GM21423 (cell line): ENCODE measurements around the gene TTC28.
"Not testable (repeated sequence)": the region's sequence is repeated elsewhere in the genome, so short reads cannot be mapped to it uniquely, and the experiment has no call there.

Source experiments
- ATAC-seq: cut with Tn5 transposase; IDR thresholded peaks from one replicate; pipeline ENCODE4 v1.9.1; 2021; ENCODE audit warnings: mild to moderate bottlenecking, moderate library complexity; ENCODE audit not compliant: unreplicated experiment

TTC28 gene

DNA sequence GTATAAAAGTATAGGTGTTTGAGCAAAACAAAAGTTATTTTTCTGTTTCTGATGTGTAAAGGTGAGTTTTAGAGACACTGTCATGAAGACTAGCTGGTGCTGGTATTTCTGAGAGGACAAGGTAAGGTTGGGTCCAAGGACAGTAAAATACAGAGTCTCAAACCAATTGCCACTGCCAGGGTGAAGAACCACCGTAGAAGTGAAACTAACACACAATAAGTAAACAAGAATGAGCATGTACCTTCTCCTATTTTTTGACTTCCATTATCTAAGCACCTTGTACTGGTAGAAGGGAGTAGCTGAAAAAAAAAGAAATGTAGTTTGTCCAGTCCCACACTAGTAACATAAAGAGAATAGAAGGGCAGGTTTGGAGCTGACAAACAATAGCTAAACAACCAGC lies 117.3 kb downstream of the TTC28 start:
- ATAC-seq: no peak

DNA sequence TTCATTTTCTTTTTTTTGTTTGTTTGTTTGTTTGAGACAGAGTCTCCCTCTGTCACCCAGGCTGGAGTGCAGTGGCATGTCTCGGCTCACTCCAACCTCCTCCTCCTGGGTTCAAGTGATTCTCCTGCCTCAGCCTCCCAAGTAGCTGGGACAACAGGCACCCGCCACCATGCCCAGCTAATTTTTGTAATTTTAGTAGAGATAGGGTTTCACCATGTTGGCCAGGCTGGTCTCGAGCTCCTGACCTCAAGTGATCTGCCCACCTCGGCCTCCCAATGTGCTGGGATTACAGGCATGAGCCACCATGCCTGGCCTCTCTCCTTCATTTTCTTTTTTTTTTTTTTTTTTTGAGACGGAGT lies 118.9 kb downstream of the TTC28 start:
- not testable (repeated sequence) for ATAC-seq

DNA sequence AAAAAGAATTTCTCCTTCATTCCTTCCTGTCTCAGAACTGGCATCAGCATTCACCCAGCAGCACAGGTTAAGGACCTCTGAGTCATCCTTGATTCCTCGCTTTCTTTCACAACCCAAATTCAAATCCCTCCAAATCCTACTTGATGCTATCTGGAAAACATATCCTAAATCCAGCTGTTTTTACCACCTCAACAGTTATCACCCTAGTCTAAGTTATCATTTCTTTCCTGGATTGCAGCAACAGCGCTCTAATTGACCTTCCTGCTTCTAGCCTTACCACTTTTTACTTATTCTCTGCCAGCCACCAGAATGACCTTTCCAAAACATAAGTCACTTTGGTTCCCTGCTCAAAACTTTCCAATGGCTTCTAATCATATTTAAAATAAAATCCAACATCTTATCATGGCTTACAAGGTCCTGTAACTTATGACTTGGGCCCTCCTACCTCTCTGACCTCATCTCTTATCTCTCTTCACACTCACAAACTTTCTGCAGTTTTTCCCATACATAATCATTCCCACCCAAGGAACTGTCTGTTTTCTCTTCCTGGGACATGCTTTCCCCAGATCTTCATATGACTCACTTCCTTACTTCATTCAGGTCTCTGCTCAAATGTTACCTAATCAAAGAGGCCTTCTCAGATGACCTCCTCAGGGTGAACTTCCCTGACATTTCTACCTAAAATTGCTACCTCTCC lies 119.4 kb downstream of the TTC28 start:
- no peak for ATAC-seq

DNA sequence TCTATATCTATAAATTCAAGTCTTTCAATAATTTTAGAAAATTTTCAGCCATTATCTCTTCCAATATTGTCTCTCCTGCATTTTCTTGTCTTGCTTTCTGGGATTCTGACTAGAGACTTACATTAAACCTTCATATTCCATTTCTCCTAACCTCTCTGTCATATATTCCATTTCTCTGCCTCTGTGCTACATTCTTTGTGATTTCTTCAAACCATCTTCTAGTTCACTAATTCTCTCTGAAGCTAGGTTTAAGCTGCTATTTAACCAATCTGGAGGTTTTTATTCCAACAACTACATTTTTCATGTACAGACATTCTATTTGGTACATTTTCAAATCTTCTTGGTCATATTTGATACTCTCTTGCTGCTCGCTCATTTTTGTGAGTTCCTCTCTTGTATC lies 122.5 kb downstream of the TTC28 start:
- no peak for ATAC-seq

- not testable (repeated sequence) for ATAC-seq
Measured at GRCh38 chr22:28553108-28553866, 126.4 kb downstream of the TTC28 start.

DNA sequence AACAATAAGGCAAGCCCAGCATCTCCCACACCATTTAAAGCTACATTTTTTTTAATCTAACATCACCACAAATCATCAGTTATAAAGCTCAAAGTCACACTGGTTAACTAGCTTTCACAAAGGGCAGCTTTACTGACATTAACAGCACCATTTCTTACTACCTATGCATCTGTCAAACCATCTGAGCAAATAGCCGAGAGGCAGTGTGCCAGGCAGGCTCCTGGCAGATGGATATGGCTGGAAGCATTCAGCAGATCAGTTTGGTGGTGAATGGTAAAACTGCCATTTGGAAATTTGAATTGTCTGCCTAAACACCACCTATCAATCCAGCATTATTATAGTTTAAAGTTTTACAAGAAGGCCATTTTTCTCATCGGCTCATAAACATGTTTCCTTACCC lies 131.2 kb downstream of the TTC28 start:
- ATAC-seq: no peak

- ATAC-seq: no peak
Measured at GRCh38 chr22:28547132-28547842, 132.4 kb downstream of the TTC28 start.

DNA sequence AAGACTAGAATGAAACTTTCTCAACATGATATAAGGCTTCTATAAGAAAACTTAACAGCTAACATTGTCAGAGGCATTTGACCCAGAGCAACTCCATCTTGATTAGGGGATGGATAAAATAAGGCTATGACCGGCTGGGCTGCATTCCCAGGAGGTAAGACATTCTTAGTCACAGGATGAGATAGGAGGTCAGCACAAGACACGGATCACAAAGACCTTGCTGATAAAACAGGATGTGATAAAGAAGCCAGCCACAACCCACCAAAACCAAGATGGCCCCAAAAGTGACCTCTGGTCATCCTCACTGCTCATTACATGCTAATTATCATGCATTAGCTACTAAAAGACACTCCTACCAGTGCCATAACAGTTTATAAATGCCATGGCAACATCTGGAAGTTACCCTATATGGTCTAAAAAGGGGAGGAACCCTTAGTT lies 135.2 kb downstream of the TTC28 start:
- no peak for ATAC-seq

DNA sequence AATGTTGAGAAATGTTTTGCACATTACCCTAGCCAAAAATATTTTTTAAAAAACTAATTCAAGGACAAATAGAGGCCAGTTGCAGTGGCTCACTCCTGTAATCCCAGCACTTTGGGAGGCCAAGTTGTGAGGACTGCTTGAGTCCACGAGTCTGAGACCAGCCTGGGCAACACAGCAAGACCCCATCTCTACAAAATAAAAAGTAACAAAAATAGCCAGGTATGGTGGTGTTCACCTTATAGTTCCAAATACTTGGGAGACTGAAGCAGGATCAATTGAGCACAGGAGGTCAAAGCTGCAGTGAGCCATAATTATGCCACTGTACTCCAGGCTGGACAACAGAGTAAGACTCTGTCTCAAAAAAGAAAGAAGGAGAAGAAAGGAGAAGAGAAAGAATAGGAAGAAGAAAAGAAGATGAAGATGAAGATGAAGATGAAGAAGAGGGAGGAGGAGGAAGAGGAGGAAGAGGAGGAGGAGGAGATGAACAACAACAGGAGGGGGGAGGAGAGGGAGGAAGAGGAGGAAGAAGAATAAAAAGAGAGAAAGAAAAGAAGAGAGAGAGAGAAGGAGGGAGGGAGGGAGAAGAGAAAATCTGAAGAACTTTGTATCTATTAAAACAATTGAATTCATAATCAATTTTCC lies 136.5 kb downstream of the TTC28 start:
- no peak for ATAC-seq

- ATAC-seq: no peak
Measured at GRCh38 chr22:28541137-28541536, 138.5 kb downstream of the TTC28 start.

DNA sequence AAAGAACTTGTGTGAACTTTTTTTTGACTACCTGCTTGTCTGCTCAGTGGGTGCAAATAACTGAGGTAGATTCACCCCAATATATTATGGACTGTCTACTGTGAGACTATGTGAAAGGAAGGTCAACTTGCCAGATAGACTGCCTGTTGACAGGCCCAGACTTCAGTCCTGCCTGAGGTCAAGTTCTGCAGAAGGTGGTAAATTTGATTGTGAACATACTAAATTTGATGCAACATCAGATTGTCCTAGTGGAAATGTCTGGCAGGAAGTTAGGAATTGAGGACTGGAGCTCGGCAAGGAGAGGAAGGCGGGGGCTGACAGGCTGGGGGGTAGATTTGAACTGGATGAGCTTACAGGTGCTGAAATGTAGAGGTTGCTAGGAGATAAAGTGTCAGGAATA lies 140.7 kb downstream of the TTC28 start:
- no peak for ATAC-seq

DNA sequence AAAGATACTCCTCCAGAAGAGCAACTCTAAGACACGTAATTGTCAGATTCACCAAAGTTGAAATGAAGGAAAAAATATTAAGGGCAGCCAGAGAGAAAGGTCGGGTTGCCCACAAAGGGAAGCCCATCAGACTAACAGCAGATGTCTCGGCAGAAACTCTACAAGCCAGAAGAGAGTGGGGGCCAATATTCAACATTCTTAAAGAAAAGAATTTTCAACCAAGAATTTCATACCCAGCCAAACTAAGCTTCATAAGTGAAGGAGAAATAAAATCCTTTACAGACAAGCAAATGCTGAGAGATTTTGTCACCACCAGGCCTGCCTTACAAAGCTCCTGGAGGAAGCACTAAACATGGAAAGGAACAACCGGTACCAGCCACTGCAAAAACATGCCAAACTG lies 149.1 kb downstream of the TTC28 start:
- not testable (repeated sequence) for ATAC-seq

DNA sequence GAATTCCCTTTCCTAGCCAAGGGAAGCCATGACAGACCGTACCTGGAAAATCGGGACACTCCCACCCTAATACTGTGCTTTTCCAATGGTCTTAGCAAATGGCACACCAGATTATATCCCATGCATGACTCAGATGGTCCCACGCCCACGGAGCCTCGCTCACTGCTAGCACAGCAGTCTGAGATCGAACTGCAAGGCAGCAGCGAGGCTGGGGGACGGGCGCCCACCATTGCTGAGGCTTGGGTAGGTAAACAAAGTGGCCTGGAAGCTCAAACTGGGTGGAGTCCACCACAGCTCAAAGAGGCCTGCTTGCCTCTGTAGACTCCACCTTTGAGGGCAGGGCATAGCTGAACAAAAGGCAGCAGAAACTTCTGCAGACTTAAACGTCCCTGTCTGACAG lies 150.5 kb downstream of the TTC28 start:
- not testable (repeated sequence) for ATAC-seq

GRCh38 chr22:28521451-28521850 lies 158.2 kb downstream of the TTC28 start:
- no peak for ATAC-seq

DNA sequence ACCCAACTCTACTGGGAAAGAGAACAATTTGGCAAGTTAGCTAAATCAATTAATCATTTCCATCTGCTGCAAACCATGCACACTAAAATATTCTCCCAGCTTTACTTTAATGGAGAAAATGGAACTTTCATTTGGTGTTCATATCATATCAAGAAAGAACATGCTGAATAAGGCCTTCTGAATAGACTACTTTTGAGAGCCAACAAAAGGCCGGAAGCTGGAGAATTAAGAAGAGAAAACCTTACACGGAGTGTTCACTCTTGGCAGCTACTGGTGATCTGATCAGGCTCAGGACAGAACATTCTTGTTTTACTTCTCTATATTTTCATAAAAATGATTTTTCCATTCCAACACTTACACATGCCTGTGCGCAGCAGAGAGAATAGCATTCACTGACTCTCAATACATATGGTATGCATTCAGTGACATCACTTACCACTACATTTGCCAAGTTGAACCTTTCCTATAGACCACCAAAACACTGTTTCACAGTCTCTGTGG lies 165.3 kb downstream of the TTC28 start:
- ATAC-seq: no peak

DNA sequence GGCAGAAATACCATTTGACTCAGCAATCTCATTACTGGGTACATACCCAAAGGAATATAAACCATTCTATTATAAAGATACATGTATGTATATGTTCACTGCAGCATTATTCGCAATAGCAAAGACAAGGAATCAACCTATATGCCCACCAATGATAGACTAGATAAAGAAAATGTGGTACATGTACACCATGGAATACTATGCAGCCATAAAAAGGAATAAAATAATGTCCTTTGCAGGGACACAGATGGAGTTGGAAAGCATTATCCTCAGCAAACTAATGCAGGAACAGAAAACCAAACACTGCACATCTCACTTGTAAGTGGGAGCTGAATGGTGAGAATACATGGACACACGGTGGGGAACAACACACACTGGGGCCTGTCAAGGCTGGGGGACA lies 167.3 kb downstream of the TTC28 start:
- ATAC-seq: not testable (repeated sequence)

DNA sequence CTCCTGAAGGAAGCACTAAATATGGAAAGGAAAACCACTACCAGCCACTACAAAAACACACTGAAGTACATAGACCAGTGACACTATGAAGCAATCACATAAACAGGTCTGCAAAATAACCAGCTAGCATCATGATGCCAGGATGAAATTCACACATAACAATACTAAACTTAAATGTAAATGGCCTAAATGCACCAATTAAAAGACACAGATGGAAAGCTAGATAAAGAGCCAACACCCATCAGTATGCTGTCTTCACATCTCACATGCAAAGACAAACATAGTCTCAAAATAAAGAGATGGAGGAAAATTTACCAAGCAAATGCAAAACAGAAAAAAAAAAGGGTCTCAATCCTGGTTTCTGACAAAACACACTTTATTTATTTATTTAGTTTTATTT lies 171.7 kb downstream of the TTC28 start:
- ATAC-seq: no peak

GRCh38 chr22:28506150-28506535 lies 173.5 kb downstream of the TTC28 start:
- ATAC-seq: no peak

- no peak for ATAC-seq
Measured at GRCh38 chr22:28505416-28506149, 174.1 kb downstream of the TTC28 start.

DNA sequence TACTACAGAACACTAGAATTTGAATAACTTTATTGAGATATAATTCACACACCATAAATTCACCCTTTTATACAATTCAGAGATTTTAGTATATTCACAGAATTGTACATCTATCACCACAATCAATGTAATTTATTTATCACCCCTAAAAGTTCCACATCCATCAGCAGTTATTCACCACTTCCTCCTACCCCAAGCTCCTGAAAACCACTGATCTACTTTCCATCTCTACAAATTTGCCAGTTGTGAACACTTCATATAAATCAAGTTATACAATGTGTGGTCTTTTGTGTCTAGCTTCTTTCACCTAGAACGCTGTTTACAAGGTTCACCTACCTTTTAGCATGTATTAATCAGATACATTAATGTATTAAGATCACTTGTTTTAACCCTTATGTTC lies 179.6 kb downstream of the TTC28 start:
- no peak for ATAC-seq

- ATAC-seq: no peak
Measured at GRCh38 chr22:28498044-28498443, 181.6 kb downstream of the TTC28 start.
